Lung (tissue), 12 donors: ENCODE measurements around the gene PRR5. TPM values are rescaled to one million over a fixed set of nuclear protein-coding genes. Genes with fewer than 3 reads are reported as not detected.
A peak's percentile ranks its signal among the peaks of the same experiment; 100 is the strongest.

Source experiments
- ATAC-seq: fragments of 200-7000 bp; cut with Tn5 transposase; one replicate; pipeline ENCODE4 v1.9.1; 2020; ENCODE audit warnings: moderate number of reproducible peaks; ENCODE audit not compliant: insufficient read depth, low FRiP score
- DNase-seq, 3 donors: peaks; one replicate each; pipeline ENCODE4 v3.0.0-alpha.2; 2013 to 2017
- H3K27ac ChIP-seq, 2 donors: one replicate each; pipeline ENCODE4 v1.5.1; 2013; ENCODE audit warnings: mild to moderate bottlenecking in 2 of 2, moderate library complexity in 2 of 2, control low read depth in 1 of 2, inconsistent platforms in 1 of 2, low read depth in 1 of 2, low read length in 1 of 2
- H3K27me3 ChIP-seq, 3 donors: one replicate each; pipeline ENCODE4 v1.5.1; 2013; ENCODE audit warnings: low read length in 2 of 3; ENCODE audit not compliant: control insufficient read depth in 3 of 3, insufficient read depth in 3 of 3
- H3K36me3 ChIP-seq, 4 donors: one replicate each; pipeline ENCODE4 v1.5.1; 2013; ENCODE audit warnings: low read length in 4 of 4, mild to moderate bottlenecking in 1 of 4, moderate library complexity in 1 of 4; ENCODE audit not compliant: control insufficient read depth in 4 of 4, insufficient read depth in 4 of 4
- H3K4me1 ChIP-seq, 5 donors: one replicate each; pipeline ENCODE4 v1.5.1; 2013; ENCODE audit warnings: low read length in 5 of 5, mild to moderate bottlenecking in 2 of 5, moderate library complexity in 1 of 5; ENCODE audit not compliant: control insufficient read depth in 5 of 5, insufficient read depth in 5 of 5
- H3K4me3 ChIP-seq: one replicate; pipeline ENCODE4 v1.5.1; 2013; ENCODE audit warnings: mild to moderate bottlenecking, control low read depth, moderate library complexity
- H3K9ac ChIP-seq, 2 donors: one replicate each; pipeline ENCODE4 v1.5.1; 2013; ENCODE audit warnings: low read length in 2 of 2, control low read depth in 1 of 2; ENCODE audit not compliant: insufficient read depth in 1 of 2
- H3K9me3 ChIP-seq, 4 donors: one replicate each; pipeline ENCODE4 v1.5.1; 2013; ENCODE audit warnings: low read length in 3 of 4, mild to moderate bottlenecking in 1 of 4, moderate library complexity in 1 of 4; ENCODE audit not compliant: control insufficient read depth in 4 of 4, insufficient read depth in 3 of 4
- WGBS, 2 donors: extraction: QIAGEN DNeasy Blood & Tissue Kit; methylation state at CpG; one replicate each; pipeline ENCODE4 v1.1.7; 2013; 5-methylcytosine and 5-hydroxymethylcytosine counted together
- polyA plus RNA-seq, 2 donors: library from polyadenylated mRNA; stranded (reverse); fragments of 200-250 nt; gene quantifications; one replicate each; pipeline ENCODE4 v1.2.1, GENCODE V29; 2013
- total RNA-seq, 2 donors: library from RNA; depleted of rRNA in 1 of 2; stranded (reverse); fragments of >200 nt in 1 of 2; gene quantifications; one replicate each; pipeline ENCODE4 v1.2.1, GENCODE V29; 2014 to 2021
- TF ChIP-seq, protein P1 (sequence below): IDR thresholded peaks from 2 replicates; pipeline ENCODE4 v1.5.1; 2012; ENCODE audit warnings: mild to moderate bottlenecking; ENCODE audit errors: control extremely low read depth, extremely low read depth
- donor health status: control.
- donor health status: control.
- donor health status: Bipolar disorder and iron deficiency.
- donor health status: healthy.
- donor health status: DM: yes; HTN: yes; CAD: no.

Gene PRR5
- total and polyA plus RNA-seq, 4 donors, result 9.1 to 17.3 (median 11.1) TPM

GRCh38 chr22:44659140-44659539, 42.9 kb upstream of the PRR5 start:
- 74 to 80% methylated on average over 6 of the region's 6 CpGs for WGBS, 2 donors
- Histone ChIP-seq H3K36me3 (no peaks in the 10 kb centered on the region), H3K4me1 (peaks cover 0 to 25% (median 9%) of the 10 kb centered on the region in 5 donors), H3K4me3 (no peak overlapping the region), H3K27ac (no peak overlapping the region), H3K9ac (no peak overlapping the region), H3K9me3 (no peaks in the 10 kb centered on the region), H3K27me3 (no peaks in the 10 kb centered on the region)
- ATAC-seq, result no peak
- peak; percentile 62 to 76 (median 62) for DNase-seq
- TF ChIP-seq, protein P1, sequence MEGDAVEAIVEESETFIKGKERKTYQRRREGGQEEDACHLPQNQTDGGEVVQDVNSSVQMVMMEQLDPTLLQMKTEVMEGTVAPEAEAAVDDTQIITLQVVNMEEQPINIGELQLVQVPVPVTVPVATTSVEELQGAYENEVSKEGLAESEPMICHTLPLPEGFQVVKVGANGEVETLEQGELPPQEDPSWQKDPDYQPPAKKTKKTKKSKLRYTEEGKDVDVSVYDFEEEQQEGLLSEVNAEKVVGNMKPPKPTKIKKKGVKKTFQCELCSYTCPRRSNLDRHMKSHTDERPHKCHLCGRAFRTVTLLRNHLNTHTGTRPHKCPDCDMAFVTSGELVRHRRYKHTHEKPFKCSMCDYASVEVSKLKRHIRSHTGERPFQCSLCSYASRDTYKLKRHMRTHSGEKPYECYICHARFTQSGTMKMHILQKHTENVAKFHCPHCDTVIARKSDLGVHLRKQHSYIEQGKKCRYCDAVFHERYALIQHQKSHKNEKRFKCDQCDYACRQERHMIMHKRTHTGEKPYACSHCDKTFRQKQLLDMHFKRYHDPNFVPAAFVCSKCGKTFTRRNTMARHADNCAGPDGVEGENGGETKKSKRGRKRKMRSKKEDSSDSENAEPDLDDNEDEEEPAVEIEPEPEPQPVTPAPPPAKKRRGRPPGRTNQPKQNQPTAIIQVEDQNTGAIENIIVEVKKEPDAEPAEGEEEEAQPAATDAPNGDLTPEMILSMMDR, result no peak

GRCh38 chr22:44660051-44660830, 41.8 kb upstream of the PRR5 start:
- H3K27me3 ChIP-seq, result no peaks in the 10 kb centered on the region
- WGBS, 2 donors, result 89 to 92% methylated on average over 23 of the region's 23 CpGs
- H3K9ac ChIP-seq, result no peak overlapping the region
- ATAC-seq (no peak), DNase-seq (no peak)
- no peaks in the 10 kb centered on the region for H3K9me3 ChIP-seq
- TF ChIP-seq, protein P1, result no peak
- no peak overlapping the region for H3K4me3 ChIP-seq
- H3K27ac ChIP-seq, result no peak overlapping the region
- H3K36me3 ChIP-seq, result no peaks in the 10 kb centered on the region
- H3K4me1 ChIP-seq, result peaks cover 0 to 33% (median 16%) of the 10 kb centered on the region in 5 donors

DNA sequence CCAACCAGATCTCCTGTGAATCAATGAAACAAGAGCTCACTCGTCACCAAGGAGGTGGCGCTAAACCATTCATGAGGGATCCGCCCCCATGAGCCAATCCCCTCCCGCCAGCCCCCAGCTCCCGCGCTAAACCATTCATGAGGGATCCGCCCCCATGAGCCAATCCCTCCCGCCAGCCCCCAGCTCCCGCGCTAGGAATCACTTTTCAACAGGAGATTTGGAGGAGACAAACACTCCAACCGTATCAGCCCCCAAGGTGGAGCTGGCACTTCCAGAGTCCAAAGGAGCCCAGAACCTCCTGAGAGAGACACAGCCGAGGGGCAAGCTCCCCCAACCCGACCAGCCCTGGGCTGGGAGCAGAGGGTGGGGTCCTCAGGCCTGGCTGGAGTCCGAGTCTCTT, 40.9 kb upstream of the PRR5 start:
- 80 to 87% methylated on average over 14 of the region's 14 CpGs for WGBS, 2 donors
- TF ChIP-seq, protein P1, result no peak
- no peaks in the 10 kb centered on the region for H3K27me3 ChIP-seq
- H3K4me1 ChIP-seq, result peaks cover 0 to 36% (median 16%) of the 10 kb centered on the region in 5 donors
- DNase-seq, result peak in 2 of 3 donors; percentile 51 to 78
- ATAC-seq, result no peak
- no peaks in the 10 kb centered on the region for H3K36me3 ChIP-seq
- H3K27ac ChIP-seq, result no peak overlapping the region
- H3K9me3 ChIP-seq, result no peaks in the 10 kb centered on the region
- no peak overlapping the region for H3K9ac ChIP-seq
- no peak overlapping the region for H3K4me3 ChIP-seq
